NK-92 (cell line): Measurements from ENCODE around the gene JAKMIP1.

Experiments
- DNase-seq: peaks from one replicate; lab custom pipeline; 2025; ENCODE audit not compliant: unreplicated experiment; lab: John Stamatoyannopoulos, UW

Gene JAKMIP1

GRCh38 chr4:6121941-6122340 is 78.4 kb downstream of the JAKMIP1 start:
- no peak for DNase-seq

DNA sequence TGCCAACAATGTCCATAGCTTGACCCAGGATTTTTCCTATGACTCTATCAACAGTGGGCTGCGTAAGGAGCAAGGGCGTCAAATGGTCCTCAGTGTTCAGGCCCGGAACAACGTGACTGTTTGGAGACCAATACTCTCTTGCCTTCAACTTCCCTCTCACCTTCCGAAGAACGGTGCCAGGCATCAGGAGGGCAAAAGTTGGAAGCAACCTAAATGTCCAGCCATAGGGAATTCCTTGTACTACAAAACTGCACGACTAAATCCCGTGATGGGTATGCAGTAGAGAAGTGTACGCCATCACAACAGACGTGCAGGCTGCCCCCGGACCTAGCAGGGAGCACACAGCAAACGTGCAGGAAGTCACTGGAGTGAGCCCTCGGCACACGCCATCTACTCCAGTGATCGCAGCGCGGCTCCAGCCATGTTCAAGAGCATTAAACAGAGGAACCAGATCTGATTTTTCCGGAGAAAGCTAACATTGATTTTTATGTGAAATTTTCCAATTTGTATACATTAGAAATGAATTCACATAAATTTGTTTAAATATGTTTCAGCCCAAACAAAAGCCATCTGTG is 79.0 kb downstream of the JAKMIP1 start:
- no peak for DNase-seq

GRCh38 chr4:6120361-6120760 is 80.0 kb downstream of the JAKMIP1 start:
- no peak for DNase-seq

- no peak for DNase-seq
Measured at GRCh38 chr4:6119507-6120020, 80.8 kb downstream of the JAKMIP1 start.

DNA sequence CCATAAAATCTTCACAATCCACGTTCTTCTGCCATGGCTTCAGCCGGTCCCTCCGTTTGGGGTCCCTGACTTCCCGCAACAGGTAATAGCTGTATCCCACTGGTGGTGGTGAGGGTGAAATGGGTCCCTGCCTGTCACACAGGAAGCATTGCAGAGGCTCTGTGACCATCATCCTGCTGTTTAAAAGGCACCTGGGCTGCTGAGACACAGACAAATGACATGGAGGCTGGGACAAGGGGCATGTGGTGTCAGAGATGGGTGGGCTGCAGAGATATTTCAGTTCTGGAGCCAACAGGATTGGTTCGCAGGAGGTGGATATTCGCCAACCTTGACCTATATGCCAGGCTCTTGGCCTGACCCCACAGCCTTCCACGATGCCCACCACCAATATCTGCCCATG is 82.1 kb downstream of the JAKMIP1 start:
- DNase-seq, result no peak

DNA sequence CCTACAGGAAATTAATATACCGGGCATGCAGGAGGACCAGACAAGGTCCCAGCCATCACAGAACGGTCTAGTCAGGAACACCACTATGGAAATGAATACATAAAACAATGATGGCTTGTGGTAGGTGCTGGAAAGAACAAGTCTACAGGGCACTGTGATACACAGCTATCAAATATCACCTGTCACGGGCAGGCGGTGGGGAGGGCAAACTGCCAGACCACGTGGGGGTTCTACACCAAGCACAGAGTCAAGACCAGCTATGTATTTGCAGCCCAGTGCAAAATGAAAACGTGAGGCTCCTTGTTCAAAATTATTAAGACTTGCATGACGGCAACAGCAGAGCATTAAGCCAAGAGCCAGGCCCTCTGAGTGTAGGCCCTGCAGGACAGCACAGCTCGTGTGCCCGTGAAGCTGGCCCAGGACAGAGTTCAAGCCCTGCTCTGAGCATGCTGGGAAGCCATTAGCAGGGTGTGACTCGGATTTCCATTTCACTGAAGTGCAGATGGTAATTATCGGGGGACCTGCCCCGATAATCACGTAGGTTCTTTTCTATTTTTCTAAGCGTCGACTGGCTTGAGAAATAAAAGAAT is 83.6 kb downstream of the JAKMIP1 start:
- DNase-seq, result no peak

GRCh38 chr4:6115746-6116586 is 84.4 kb downstream of the JAKMIP1 start:
- DNase-seq, result no peak

- DNase-seq, result no peak
Measured at GRCh38 chr4:6115342-6115741, 85.0 kb downstream of the JAKMIP1 start.

DNA sequence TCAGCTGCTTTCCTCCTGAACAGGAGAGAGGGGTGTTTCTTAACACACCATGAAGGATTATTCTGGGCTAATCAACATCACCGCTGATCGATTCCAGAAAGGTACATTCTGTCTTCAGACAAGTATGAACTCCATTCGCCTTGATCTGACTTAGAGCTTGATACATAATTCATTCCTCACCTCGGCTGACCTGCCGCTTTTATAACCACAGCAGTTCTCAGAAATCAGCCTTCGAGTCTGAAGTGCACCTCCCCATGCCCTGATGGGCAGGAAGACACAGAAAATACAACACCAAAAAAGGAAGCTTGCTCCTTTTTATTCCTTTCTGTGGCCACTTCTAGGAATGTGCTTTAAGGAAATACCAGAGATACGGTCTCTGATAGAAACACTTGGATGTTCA is 85.7 kb downstream of the JAKMIP1 start:
- no peak for DNase-seq

DNA sequence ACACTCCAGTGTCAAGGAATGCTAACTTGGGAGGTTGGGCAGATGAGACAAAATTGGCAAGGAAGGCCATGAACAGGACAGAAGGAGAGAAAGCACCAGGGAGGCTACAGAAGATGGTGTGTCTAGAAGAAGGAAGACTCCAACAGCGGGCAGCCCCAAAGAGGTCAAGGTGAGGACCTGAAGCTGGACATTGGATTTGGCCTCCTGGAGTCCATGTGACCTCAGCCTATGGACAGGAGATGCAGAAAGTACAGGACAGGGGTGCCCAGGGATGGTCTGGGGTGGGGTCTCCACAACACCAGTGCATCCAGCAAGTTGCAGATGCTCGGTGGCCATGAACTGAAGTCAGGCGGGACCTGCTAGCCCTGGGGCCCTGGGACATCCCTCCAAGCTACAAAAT is 86.2 kb downstream of the JAKMIP1 start:
- DNase-seq, result no peak

GRCh38 chr4:6113641-6114040 is 86.7 kb downstream of the JAKMIP1 start:
- DNase-seq, result no peak

DNA sequence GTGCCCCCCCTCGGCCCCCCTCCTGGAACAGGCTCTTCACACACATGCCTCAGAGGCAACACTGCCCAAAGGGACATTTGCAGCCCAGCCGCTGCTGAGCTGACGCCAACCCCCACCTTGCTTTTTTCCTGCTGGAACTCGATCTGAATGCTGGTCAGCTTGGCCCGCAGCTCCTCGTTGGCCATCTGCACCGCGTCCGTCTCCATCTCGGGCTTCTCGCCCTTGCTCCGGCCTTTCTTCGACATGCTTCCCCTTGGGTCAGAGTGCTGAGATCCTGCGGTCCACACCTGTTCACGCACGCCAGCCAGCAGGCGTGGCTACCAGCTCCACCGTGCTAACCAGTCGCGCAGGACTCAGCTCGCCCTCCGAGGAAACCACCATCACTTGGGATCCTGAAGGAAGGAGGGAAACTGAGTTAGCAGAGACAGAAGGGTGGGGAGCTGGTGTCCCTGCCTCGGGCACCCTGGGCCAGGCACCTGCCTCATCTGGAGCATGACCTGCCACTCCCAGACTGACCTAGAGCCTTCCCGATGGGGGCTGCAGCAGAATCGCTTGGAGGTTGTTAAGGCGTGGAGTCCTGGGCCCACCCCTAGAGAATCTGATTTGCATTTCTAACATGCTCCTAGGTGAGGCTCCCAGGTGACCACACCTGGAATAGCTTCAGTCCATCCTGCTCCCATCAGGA is 87.6 kb downstream of the JAKMIP1 start:
- no peak for DNase-seq

DNA sequence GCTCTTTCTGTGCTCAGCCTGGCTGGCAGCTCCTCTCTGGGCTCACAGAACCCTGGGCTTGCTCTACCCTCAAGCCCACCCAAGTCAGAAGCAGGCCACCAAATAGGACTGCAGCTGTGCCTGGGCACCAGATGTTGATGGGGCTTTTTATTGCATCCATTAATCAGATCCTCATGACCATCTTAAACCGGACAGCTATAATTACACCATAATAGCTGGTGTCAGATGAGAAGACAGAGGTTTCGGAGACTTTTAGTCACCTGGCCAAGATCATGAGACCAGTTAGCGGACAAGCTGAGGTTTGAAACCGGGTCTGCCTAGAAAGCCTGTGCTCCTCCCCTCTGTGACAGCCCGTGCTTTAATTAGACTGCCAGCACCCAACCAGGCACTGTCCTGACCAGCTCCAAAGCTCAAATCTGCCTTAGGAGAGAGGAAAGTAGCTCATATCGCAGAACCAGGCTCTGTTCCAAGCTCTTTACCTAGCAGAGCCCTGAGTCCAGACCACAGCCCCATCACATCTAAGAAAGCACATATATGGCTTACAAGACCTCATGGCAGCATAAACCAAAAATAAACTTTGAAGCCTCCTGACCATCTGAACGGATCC is 88.9 kb downstream of the JAKMIP1 start:
- DNase-seq, result no peak

GRCh38 chr4:6110681-6111353 is 89.5 kb downstream of the JAKMIP1 start:
- no peak for DNase-seq

DNA sequence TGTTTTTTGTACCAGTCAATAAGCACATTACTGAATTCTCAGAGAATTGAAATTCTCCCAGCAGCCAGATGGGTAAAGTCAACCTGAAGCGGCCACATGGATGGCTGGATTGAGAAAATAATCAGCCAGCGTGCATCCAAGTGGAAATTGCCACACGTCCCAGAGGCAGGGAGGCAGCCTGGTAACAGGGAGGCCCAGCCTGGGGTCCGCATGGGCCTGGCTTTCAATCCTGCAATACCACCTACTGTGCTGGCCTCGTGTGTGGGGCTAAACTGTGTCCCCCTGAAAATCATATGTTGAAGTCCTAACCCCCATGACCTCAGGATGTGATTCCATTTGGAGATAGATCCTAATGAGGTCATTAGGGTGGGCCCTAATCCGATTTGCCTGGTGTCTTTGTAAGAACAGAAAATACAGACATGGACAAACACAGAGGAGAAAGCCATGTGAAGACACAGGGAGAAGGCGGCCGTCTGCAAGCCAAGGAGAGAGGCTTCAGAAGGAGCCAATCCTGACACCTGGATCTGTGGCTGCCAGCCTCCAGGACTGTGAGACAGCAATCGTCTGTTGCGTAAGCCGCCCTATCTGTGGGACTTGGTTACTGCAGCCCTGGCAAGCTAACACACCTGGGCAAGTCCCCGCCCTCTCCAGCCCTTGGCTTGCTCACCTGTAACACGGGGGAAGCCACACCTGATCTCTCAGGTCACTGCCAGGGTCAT is 90.3 kb downstream of the JAKMIP1 start:
- DNase-seq, result no peak

DNA sequence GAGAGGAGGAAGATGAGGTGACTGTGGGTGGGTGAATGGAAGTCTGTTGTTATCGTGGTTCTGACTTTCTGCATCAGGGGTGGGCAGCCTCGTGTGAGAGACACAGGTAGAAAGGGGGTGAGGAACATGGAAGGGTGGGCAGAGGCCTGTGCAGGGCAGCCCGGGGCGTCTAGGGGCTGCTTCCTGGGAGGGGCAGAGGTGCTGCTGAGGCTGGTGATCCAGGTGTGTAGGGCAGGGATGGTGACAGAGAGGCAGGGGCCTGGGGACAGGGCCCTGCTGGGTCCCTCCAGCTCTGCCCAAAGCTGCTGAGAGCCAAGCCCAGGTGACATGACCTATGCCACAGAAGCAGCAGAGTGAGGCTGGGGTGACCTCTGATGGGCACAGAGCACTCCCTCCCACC is 92.5 kb downstream of the JAKMIP1 start:
- DNase-seq, result no peak

GRCh38 chr4:6107114-6107791 is 93.1 kb downstream of the JAKMIP1 start:
- DNase-seq, result no peak

DNA sequence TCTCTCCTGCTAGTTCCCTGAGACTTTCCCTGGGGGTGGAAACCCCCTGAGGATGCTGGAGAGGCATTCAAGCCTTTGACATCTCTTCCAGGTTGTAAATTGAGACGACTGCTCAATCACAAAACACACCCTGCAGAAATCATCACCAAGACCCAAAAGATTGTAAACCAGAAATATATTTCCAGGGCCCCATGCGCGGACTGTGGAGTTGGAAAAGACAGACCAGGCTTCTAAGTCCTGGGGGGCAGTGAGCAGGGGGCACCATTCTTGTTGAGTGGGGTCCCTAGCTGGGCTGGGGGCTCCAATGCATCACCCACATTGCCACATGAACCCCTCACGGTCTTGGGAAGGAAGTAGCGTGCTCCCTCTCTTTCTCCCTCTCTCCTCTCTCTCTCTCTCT is 94.2 kb downstream of the JAKMIP1 start:
- no peak for DNase-seq

- no peak for DNase-seq
Measured at GRCh38 chr4:6105311-6105911, 94.9 kb downstream of the JAKMIP1 start.
